Body of pancreas (tissue), 4 donors: ENCODE data around the gene OLA1.

Experiments
- CTCF ChIP-seq, 7 experiments: fragments of 450-650 bp in 4 of 7; fragments of 200-600 bp in 3 of 7; sonication (generic) in 3 of 7; IDR thresholded peaks; one replicate each; pipeline ENCODE4 v1.5.1; 2016 to 2019; ENCODE audit warnings: antibody characterized with exemption in 7 of 7
- POLR2A ChIP-seq, 3 donors: fragments of 450-650 bp; IDR thresholded peaks; one replicate each; pipeline ENCODE4 v1.6.1; 2016; ENCODE audit warnings: antibody characterized with exemption in 3 of 3, mild to moderate bottlenecking in 2 of 3

- TF ChIP-seq CTCF (IDR thresholded peaks at IDR 0.05) = no peak
- TF ChIP-seq POLR2A (IDR thresholded peaks at IDR 0.05) = no peak
These were observed 34.1 kb upstream of the OLA1 start for GRCh38 chr2:174282441-174282840.
